ENCODE results near the gene USP46.

Gene USP46

GRCh38 chr4:52659722-52660261 is 691 bp upstream of the USP46 start:
- H3K9ac ChIP-seq (ENCODE audit: low read depth, low read length, poor library complexity, severe bottlenecking), result peak overlapping the region; percentile 75
- peak overlapping the region; percentile 91 for H3K4me3 ChIP-seq (ENCODE audit: low read length, poor library complexity, severe bottlenecking)
- no peaks in the 10 kb centered on the region for H3K9me2 ChIP-seq (replicated peaks; ENCODE audit: low read depth, low read length)
- H3K4me1 ChIP-seq (ENCODE audit: insufficient read depth, low read length, poor library complexity, severe bottlenecking), result peaks cover 43% of the 10 kb centered on the region
- H3K79me2 ChIP-seq (ENCODE audit: insufficient read depth, low read length), result peaks cover 30% of the 10 kb centered on the region
- no peaks in the 10 kb centered on the region for H4K20me1 ChIP-seq (ENCODE audit: insufficient read depth, low read length, poor library complexity, severe bottlenecking)
- H3K27me3 ChIP-seq (ENCODE audit: insufficient read depth, low read length, poor library complexity, severe bottlenecking), result no peaks in the 10 kb centered on the region
- H3K4me2 ChIP-seq (ENCODE audit: low read depth, low read length, poor library complexity, severe bottlenecking), result peak overlapping the region; percentile 78
- H3F3A ChIP-seq (ENCODE audit: low read depth), result no peaks in the 10 kb centered on the region; the same call in 1 of the 2 replicates
- H3K36me3 ChIP-seq (ENCODE audit: insufficient read depth, low read length), result no peaks in the 10 kb centered on the region
- TF ChIP-seq EZH2phosphoT487 (IDR thresholded peaks at IDR 0.05; ENCODE audit: borderline replicate concordance) (no peak), CTCF (conservative IDR thresholded peaks at IDR 0.05; ENCODE audit: low read length) (no peak)
- no peaks in the 10 kb centered on the region; the same call in 1 of the 2 replicates for H3K9me3 ChIP-seq (ENCODE audit: insufficient read depth, low read depth, low read length)
- H2AFZ ChIP-seq (ENCODE audit: low read length), result peak overlapping the region; percentile 83

GRCh38 chr4:52658641-52659000 is 480 bp downstream of the USP46 start:
- Histone ChIP-seq H3K27me3 (ENCODE audit: insufficient read depth, low read length, poor library complexity, severe bottlenecking) (no peaks in the 10 kb centered on the region), H4K20me1 (ENCODE audit: insufficient read depth, low read length, poor library complexity, severe bottlenecking) (no peaks in the 10 kb centered on the region), H3K4me3 (ENCODE audit: low read length, poor library complexity, severe bottlenecking) (peak overlapping the region; percentile 91), H3K79me2 (ENCODE audit: insufficient read depth, low read length) (peaks cover 38% of the 10 kb centered on the region), H3F3A (ENCODE audit: low read depth) (no peaks in the 10 kb centered on the region; the same call in 1 of the 2 replicates), H3K9ac (ENCODE audit: low read depth, low read length, poor library complexity, severe bottlenecking) (peak overlapping the region; percentile 75), H3K36me3 (ENCODE audit: insufficient read depth, low read length) (no peaks in the 10 kb centered on the region), H3K4me1 (ENCODE audit: insufficient read depth, low read length, poor library complexity, severe bottlenecking) (peaks cover 52% of the 10 kb centered on the region), H2AFZ (ENCODE audit: low read length) (peak overlapping the region; percentile 98), H3K9me2 (replicated peaks; ENCODE audit: low read depth, low read length) (no peaks in the 10 kb centered on the region), H3K9me3 (ENCODE audit: insufficient read depth, low read depth, low read length) (no peaks in the 10 kb centered on the region; the same call in 1 of the 2 replicates), H3K4me2 (ENCODE audit: low read depth, low read length, poor library complexity, severe bottlenecking) (peak overlapping the region; percentile 80)
- TF ChIP-seq CTCF (conservative IDR thresholded peaks at IDR 0.05; ENCODE audit: low read length), result no peak

DNA sequence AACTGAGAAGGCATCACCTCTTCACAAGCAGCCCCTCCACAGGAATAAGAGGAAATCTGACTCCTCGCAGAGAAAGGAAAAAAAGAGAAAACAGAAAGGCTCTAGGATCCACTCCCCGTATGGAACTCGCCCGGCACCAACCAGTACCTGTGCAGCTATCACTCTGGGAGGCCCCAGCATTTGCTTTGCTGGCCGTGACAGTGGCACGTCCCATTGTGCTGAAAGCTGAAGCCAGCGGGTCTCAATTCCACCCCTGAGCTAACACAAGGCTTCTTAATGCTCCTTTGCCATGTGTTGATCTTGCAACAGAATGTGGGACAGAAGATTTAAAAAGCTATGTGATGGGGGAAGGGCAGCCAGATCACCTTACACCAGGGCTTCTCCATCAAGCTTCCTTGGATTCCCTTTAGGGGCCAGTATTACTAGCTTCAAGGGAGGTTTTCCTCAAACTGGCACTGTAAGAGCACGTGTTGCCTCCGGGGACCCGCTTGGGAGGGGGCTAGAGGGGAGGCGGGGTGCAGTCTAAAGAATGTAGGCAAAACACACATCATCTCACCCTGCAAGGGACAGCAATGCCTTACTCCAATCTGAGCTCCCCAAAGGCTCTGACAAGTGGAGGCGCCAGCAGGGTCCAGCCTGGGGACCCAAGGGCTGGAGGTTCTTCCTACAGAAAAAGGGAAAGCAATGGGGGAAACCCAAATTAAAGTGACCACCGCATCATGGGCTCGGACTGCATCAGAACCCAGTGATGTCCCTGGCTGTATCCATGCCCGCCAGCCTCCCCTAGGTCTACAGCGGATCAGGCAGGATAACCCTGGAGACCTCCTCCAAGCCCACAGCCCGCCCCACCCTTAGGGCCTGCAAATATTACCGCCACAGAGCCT is 1.2 kb downstream of the USP46 start:
- Histone ChIP-seq H2AFZ (ENCODE audit: low read length) (no peak overlapping the region), H3K27me3 (ENCODE audit: insufficient read depth, low read length, poor library complexity, severe bottlenecking) (no peaks in the 10 kb centered on the region), H4K20me1 (ENCODE audit: insufficient read depth, low read length, poor library complexity, severe bottlenecking) (no peaks in the 10 kb centered on the region), H3K79me2 (ENCODE audit: insufficient read depth, low read length) (peaks cover 45% of the 10 kb centered on the region), H3K36me3 (ENCODE audit: insufficient read depth, low read length) (no peaks in the 10 kb centered on the region), H3K4me3 (ENCODE audit: low read length, poor library complexity, severe bottlenecking) (peak overlapping the region; percentile 91), H3K4me1 (ENCODE audit: insufficient read depth, low read length, poor library complexity, severe bottlenecking) (peaks cover 52% of the 10 kb centered on the region), H3K4me2 (ENCODE audit: low read depth, low read length, poor library complexity, severe bottlenecking) (peak overlapping the region; percentile 80), H3K9ac (ENCODE audit: low read depth, low read length, poor library complexity, severe bottlenecking) (peak overlapping the region; percentile 75), H3K9me3 (ENCODE audit: insufficient read depth, low read depth, low read length) (no peaks in the 10 kb centered on the region), H3F3A (ENCODE audit: low read depth) (no peaks in the 10 kb centered on the region; the same call in 1 of the 2 replicates), H3K9me2 (replicated peaks; ENCODE audit: low read depth, low read length) (no peaks in the 10 kb centered on the region)
- TF ChIP-seq CTCF (conservative IDR thresholded peaks at IDR 0.05; ENCODE audit: low read length) (no peak), EZH2phosphoT487 (IDR thresholded peaks at IDR 0.05; ENCODE audit: borderline replicate concordance) (no peak)
